Measurements from ENCODE around the gene PRKG1. TPM values are rescaled to one million over a fixed set of nuclear protein-coding genes. Genes with fewer than 3 reads are reported as not detected.

Gene PRKG1
- total and polyA plus RNA-seq, 2 of the 4 experiments (the other 2 are of a cell fraction): 3.5 to 18.3 TPM

DNA sequence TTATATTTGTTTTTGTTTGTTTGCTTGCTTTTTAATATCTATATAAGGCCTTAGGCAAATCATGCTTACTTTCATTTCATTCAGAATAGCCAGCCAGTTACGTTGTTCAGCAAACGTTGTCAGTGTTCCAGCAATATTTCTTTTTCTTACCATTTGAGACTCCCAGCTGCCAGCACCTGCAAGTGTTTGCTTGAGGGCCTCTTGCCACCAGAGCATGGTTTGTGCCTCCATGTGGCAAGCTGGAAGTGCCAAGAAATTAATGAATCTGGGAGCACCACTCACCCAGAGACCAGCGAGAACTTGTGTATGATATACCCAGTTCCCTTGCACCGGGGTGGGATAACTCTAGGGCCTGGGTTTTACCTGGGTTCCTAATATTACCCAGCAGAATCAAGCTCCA lies 802.2 kb downstream of the PRKG1 start:
- Histone ChIP-seq H3K9ac (ENCODE audit: low read depth, low read length) (no peak overlapping the region), H3K9me1 (ENCODE audit: insufficient read depth, low read length) (0 out of 2 replicates have a peak, but pooled peaks cover 4% of the 10 kb centered on the region), H2BK15ac (ENCODE audit: low read depth, low read length) (no peak overlapping the region), H3K4ac (ENCODE audit: low read depth, low read length) (no peak overlapping the region), H4K91ac (ENCODE audit: insufficient read depth, low read depth, low read length) (no peak overlapping the region), H3K14ac (replicated peaks; ENCODE audit: low read depth, low read length) (no peak overlapping the region), H3K56ac (ENCODE audit: extremely low read depth, insufficient read depth, low read length) (no peak overlapping the region), H2BK5ac (ENCODE audit: low read depth, low read length, poor library complexity, severe bottlenecking) (no peak overlapping the region), H3K4me3 (ENCODE audit: insufficient read depth, low read depth, low read length) (no peak overlapping the region), H3K18ac (ENCODE audit: low read depth, low read length) (no peak overlapping the region), H2AK9ac (replicated peaks; ENCODE audit: low read depth, low read length, poor library complexity) (no peak overlapping the region), H3K27me3 (ENCODE audit: control insufficient read depth, insufficient read depth, low read length) (no peaks in the 10 kb centered on the region), H4K5ac (ENCODE audit: low read depth, low read length) (no peak overlapping the region), H3K79me1 (ENCODE audit: low read depth in 1 of 2, low read length in 2 of 2) (no peaks in the 10 kb centered on the region), H3K9me3 (ENCODE audit: control insufficient read depth, insufficient read depth, low read length) (no peaks in the 10 kb centered on the region; the same call in 1 of the 2 replicates), H3K23ac (ENCODE audit: low read depth, low read length) (no peak overlapping the region), H3K36me3 (ENCODE audit: control insufficient read depth, insufficient read depth, low read length) (no peaks in the 10 kb centered on the region), H2BK120ac (ENCODE audit: low read depth, low read length) (no peak overlapping the region), H3K27ac (ENCODE audit: insufficient read depth, low read length) (no peak overlapping the region), H2AFZ (replicated peaks; ENCODE audit: low read length, poor library complexity) (no peak overlapping the region), H4K8ac (ENCODE audit: low read depth in 2 of 2, low read length in 2 of 2) (no peak overlapping the region), H4K20me1 (ENCODE audit: insufficient read depth, low read length) (peaks cover 3% of the 10 kb centered on the region; the same call in 1 of the 2 replicates), H3K4me2 (ENCODE audit: low read depth, low read length) (no peak overlapping the region), H3K4me1 (ENCODE audit: control insufficient read depth, insufficient read depth, low read length) (peaks cover 4% of the 10 kb centered on the region), H2BK20ac (ENCODE audit: low read depth, low read length) (no peak overlapping the region), H2AK5ac (ENCODE audit: low read depth, low read length) (no peak overlapping the region)
- ChIA-PET POLR2A (ENCODE audit: unreplicated experiment) (no interaction called here), CTCF (interaction anchor here (0.8 kb wide), 1 partner anchor 106 kb away, joined by 3 read pairs; no protein-coding TSS in a partner anchor)
- dilution Hi-C loops (cut with HindIII; ENCODE audit: low sequenced_read_pairs, unreplicated experiment) (no loop called here), in situ Hi-C loops (cut with MboI; ENCODE audit: low sequenced_read_pairs) (no loop called here), intact Hi-C loops (cut with micrococcal nuclease) (loop anchor here (5.0 kb wide), 1 partner anchor 174 kb away; no protein-coding TSS in a partner anchor)
- DNase-seq (no peak), ATAC-seq (ENCODE audit: low read depth) (no peak)
- no TSS peak for BruUV-seq (replicated peaks)
- TF ChIP-seq MAFK (IDR thresholded peaks at IDR 0.05; ENCODE audit: low read depth, low read length): no peak
- no peak for TF ChIP-seq RCOR1 (IDR thresholded peaks at IDR 0.05; ENCODE audit: insufficient replicate concordance, low read length)
- TF ChIP-seq NFE2L2 (IDR thresholded peaks at IDR 0.05; ENCODE audit: low read depth, low read length): no peak
- no peak for TF ChIP-seq CEBPB (IDR thresholded peaks at IDR 0.05; ENCODE audit: low read depth, low read length)
- TF ChIP-seq SMC3 (IDR thresholded peaks at IDR 0.05; ENCODE audit: low read depth, low read length): no peak
- no peak for TF ChIP-seq MAZ (IDR thresholded peaks at IDR 0.05; ENCODE audit: borderline replicate concordance, low read depth, low read length)
- TF ChIP-seq BHLHE40 (IDR thresholded peaks at IDR 0.05; ENCODE audit: low read depth, low read length): no peak
- TF ChIP-seq FOS (IDR thresholded peaks at IDR 0.05; ENCODE audit: low read depth, low read length): no peak
- no peak for TF ChIP-seq CTCF (conservative IDR thresholded peaks at IDR 0.05; ENCODE audit: low read depth, low read length)
- TF ChIP-seq RAD21 (IDR thresholded peaks at IDR 0.05; ENCODE audit: low read length): no peak
- TF ChIP-seq, protein P1, sequence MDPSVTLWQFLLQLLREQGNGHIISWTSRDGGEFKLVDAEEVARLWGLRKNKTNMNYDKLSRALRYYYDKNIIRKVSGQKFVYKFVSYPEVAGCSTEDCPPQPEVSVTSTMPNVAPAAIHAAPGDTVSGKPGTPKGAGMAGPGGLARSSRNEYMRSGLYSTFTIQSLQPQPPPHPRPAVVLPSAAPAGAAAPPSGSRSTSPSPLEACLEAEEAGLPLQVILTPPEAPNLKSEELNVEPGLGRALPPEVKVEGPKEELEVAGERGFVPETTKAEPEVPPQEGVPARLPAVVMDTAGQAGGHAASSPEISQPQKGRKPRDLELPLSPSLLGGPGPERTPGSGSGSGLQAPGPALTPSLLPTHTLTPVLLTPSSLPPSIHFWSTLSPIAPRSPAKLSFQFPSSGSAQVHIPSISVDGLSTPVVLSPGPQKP (IDR thresholded peaks at IDR 0.05; ENCODE audit: borderline replicate concordance, low read depth, low read length): no peak
- WGBS, 2 experiments (ENCODE audit: extremely low coverage in 2 of 2, insufficient read length in 1 of 2): 20% methylated on average over 1 of the region's 4 CpGs; no CpG with 5 or more reads in 1 of the 2 experiments
